GM19438 (cell line): ENCODE data around the gene OTOP3.
"Not testable (repeated sequence)": the region's sequence is repeated elsewhere in the genome, so short reads cannot be mapped to it uniquely, and the experiment has no call there.

Source experiments
- ATAC-seq: cut with Tn5 transposase; IDR thresholded peaks from one replicate; pipeline ENCODE4 v1.9.1; 2021; ENCODE audit warnings: low read depth; ENCODE audit not compliant: unreplicated experiment

The OTOP3 gene

DNA sequence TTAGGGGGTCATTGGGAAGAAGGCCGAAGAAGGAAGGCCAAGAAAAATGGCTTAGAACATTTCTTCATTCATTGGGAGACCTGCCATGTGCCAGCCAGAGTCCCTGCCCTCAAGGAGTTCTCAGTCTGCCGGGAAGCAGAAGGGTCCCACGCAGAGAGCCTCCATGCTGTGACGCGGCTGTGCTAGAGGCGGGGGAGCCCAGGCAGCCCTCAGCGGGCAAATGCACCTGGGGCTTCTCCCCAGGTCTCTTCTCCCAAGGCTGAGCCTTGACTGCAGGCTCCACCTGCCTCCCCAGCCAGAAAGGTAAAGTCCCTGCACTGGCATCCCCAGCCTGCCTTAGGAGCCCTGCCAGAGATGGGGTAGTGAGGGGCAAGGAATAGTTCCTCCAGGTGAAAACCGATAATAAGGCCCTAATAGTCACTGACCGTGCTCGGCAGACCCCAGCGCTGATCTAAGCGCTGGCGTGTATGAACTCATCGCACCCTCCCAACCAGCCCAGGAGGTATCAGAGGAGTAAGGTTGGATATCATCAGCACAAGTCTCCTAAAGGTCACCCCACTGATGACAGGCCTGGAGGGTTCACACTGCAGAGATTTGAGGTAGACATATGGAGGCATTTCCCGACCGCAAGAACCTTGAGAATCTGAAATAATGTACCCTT lies 45.8 kb downstream of the OTOP3 start:
- no peak for ATAC-seq

DNA sequence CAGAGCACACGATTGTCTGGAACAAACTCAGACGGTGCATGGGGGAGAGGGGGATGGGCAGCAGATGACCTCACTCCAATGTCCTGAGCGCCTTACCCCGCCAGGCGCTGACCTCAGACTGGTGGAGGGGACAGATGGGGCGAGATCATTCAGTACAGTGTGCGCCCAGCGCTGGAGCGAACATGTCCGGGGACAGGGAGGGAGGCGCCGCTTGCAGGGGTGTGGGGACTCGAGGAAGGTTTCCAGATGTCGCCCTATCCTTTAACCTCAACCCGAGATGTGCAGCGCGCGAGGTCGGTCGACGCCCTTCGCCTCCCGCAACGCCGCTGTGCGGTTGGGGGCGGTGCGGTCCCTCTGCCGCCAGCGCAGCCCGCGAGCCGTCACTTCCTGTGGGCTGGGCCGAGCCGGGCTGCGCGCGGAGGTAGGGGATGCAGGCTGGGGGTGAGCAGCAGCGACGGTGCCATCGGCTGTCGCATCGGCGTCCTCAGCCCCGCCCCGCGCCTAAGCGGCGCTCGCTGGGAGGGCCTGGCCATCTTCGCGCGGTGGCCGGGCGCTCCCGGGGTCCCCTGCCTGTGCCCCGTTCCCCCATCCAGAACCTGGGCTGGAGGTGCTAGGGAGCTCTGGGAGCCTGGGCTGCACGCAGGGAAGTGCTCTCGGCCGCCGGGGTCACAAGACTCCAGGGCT lies 46.4 kb downstream of the OTOP3 start:
- no peak for ATAC-seq

DNA sequence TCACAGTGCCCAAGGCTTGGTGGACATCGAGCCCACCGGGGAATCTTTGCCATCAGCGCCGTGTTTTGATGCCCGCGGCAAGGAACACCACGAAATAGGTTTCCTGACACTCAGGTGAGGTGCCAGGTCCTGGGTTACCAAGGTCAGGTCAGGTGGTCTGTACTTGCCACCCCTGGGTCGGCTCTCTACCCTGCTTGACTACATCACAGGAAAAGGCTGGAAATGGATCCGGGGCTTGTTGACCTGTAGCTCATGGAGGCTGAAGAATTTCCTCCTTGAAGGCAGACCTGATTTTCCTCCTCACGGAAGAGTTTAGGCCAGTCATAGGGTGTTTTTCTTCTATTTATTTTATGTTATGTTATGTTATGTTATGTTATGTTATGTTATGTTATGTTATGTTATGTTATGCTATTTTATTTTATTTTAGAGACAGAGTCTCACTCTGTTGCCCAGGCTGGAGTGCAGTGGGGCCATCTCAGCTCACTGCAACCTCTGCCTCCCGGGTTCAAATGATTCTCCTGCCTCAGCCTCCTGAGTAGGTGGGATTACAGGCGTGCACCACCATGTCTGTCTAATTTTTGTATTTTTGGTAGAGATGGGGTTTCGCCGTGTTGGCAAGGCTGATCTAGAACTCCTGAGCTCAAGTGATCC lies 47.1 kb downstream of the OTOP3 start:
- not testable (repeated sequence) for ATAC-seq

DNA sequence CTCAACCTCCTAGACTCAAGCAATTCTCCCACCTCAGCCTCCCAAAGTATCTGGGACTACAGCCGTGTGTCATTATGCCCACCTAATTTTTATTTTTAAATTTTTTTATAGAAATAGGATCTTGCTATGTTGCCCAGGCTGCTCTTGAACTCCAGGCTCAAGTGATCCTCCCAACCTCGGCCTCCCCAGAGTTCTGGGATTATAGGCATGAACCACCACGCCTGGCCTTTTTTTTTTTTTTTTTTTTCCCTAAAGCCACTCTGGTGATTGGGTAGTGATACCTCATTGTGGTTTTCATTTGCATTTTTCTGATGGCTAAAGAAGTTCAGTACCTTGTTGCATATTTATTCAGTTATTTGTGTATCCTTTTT lies 50.5 kb downstream of the OTOP3 start:
- no peak for ATAC-seq

DNA sequence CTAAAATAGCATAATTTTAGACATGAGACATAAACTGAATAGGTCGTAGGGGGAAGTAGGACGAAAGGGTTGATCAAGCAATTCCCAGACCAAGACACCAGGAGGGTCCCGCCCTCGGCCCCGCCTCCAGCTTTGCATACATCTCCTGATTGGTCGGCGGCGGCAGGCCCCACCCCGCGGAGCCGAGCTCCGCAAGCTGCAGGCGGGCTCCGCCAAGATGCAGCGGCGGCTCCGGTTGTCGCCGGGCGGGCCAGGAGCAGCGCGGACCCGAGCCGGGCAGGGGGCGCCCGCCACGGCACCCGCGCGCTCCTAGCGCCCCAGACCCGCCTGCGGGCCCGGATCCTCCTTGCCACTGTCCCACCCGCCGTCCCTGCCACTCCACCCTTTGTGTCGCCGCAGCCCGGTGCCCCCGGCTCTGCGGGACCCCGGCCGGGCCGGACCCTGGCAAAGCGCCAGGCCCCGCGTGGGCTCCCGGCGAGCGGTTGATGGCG lies 51.8 kb downstream of the OTOP3 start, which contains the start of gene CDR2L:
Gene CDR2L, plus strand, starts transcription at position 215 of the 491 bp plus-strand sequence. CDS start 412 bp downstream, outside the sequence.
- ATAC-seq = peak; percentile 94

DNA sequence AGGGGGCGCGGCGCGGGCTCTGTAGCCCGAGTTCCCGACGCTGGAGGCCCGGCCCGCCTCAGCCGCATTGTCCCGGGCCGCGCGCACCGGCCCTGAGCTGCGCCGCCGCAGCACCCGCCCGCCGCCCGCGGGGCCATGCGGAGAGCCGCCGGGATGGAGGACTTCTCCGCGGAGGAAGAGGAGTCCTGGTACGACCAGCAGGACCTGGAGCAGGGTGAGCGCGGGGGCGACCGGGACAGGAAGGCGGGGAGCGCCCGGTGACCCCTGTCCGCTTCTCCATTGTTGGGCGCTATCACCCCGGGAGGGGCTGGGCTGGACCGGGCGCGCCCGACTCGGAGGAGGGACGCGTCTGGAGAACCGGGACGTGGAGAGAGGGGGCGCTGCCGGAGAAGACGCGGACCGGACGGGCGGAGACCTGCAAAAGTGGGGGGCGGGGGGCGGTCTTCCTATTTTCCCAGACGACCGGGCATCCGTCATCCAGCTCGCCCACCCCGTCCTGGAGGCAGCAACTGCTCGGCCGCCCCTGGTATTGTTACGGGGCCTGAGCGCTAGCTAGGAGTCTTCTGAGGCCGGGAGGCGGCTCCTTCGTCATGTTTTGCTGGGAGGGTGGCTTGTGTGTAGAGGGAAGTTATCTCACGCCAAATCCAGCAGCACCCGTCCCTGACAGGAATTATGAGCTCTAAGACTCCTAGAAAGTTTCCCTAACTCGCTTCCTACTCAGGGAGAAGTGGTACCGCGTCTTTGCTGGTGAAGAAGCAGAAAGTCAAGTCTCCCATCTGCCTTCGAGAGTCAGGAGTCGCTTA lies 52.4 kb downstream of the OTOP3 start:
- peak; percentile 43 for ATAC-seq

DNA sequence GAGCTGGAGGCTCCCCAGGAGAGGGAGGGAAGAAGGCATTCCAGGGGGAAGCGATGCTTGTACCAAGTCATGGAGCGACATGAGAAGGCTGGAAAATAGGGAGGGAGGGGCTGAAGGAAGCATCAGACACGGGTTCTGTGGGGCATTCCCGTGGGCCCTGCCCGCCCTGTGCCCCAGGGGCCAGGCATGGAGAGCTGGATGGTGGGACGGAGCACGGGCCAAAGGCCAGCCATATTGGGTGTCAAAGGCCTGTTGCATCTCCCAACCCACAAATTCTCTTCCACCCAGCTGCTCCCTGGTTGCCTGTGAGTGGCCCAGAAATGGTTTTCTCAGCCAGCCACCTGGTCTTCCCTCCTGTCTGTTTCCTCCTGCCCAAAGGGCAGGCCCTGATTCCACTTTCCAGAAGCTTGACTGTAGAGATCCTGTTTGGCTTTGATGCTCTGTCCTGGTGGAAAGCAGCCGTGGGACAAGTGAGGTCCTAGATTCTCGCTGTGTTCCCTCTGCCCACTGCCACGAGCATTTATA lies 54.9 kb downstream of the OTOP3 start:
- no peak for ATAC-seq

DNA sequence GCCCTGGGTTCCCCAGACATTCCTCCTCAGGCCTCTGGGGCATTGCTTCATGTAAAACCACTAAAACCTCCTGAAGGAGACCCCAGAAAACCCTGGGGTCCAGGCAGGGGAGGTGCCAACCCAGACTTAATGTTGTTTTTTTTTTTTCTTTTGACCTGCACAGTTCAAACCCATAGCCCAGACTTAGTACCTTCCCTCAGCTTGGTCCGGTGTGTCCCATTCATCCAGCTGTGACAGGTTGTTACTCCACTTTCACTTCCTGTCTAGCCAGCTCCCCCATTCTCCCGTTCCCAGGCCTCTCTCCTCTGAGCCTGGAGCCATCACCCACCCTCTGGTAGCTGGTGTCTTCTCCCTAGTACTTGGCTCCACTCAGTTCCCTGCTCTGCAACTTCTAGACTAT lies 56.5 kb downstream of the OTOP3 start:
- ATAC-seq = no peak

DNA sequence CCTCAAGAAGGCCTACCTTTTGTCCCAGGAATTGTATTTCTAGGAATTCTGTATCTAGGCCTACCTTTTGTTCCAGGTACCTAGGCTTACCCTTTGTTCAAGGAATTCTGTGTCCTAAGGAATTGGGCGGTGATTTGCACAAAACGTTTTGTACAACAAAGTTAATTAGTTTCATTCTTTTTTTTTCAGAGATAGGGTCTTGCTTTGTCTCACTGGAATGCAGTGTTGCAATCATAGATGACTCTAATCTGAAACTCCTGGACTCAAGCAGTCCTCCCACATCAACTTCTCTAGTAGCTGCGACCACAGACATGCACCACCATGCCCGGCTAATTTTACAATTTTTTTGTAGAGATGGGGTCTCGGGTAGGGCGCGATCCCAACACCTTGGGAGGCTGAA lies 58.7 kb downstream of the OTOP3 start:
- ATAC-seq = no peak

DNA sequence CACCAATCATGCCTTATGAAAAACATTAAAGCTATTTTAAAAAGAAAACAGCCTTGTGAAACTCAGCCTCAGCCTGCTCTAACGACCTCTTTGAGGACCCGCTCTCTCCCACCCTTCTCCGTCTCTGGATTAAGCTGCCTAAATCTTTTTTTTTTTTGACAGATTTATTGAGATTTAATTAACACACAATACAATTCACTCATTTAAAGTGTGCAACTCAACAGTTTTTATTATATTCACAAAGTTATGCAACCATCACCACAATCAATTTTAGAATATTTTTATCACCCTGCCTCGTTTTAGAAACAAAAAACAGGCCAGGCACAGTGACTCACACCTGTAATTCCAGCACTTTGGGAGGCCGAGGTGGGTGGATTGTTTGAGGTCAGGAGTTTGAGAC lies 60.1 kb downstream of the OTOP3 start:
- ATAC-seq = no peak

DNA sequence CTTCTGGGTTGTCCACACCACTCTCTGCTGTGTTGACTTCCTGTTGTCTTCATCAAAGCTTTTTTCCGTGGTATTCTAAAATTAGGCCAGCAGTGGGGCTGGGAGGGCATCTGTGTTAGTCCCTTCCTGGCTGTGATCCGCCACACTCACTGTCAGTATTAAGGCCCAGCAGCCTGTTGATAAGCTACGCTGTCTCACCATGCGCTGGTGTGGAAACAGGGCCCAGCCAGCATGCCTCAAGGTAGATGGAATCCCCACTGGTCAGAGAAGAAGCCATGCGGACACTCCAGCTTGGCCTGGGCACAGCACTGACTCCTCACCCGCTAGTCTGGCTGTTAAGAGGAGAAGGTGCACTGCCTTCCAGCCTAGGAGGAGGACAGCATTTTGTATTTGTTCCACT lies 63.1 kb downstream of the OTOP3 start:
- ATAC-seq = no peak

DNA sequence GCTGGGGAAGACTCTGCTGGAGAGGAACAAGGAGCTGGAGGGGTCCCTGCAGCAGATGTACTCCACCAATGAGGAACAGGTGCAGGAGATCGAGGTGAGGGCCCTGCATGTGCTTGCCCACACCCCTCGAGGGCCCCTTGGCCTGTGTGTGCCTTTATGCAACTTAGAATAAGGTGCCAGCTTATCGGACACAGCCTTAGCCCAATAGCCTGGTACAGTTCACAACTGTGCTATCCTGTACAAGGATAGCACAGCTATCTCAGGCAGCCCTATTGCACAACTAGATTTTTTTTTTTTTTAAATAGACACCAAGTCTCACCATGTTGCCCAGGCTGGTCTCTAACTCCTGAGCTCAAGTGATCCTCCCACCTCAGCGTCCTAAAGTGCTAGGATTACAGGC lies 63.8 kb downstream of the OTOP3 start:
- no peak for ATAC-seq
